ENCODE measurements around the gene KRT12. TPM values are rescaled to one million over a fixed set of nuclear protein-coding genes. Genes with fewer than 3 reads are reported as not detected.

KRT12 gene
- total RNA-seq, 1 donor: not detected

GRCh38 chr17:40825599-40825998 lies 41.4 kb downstream of the KRT12 start:
- TF ChIP-seq CTCF (IDR thresholded peaks at IDR 0.05; ENCODE audit: insufficient read depth, low read length): no peak
- H3K4me3 ChIP-seq (ENCODE audit: low read depth, low read length): no peak overlapping the region
- no peak for DNase-seq (ENCODE audit: low read depth)

GRCh38 chr17:40824015-40824832 lies 42.8 kb downstream of the KRT12 start:
- no peak for DNase-seq (ENCODE audit: low read depth)
- TF ChIP-seq CTCF (IDR thresholded peaks at IDR 0.05; ENCODE audit: insufficient read depth, low read length): no peak
- no peak overlapping the region for H3K4me3 ChIP-seq (ENCODE audit: low read depth, low read length)

DNA sequence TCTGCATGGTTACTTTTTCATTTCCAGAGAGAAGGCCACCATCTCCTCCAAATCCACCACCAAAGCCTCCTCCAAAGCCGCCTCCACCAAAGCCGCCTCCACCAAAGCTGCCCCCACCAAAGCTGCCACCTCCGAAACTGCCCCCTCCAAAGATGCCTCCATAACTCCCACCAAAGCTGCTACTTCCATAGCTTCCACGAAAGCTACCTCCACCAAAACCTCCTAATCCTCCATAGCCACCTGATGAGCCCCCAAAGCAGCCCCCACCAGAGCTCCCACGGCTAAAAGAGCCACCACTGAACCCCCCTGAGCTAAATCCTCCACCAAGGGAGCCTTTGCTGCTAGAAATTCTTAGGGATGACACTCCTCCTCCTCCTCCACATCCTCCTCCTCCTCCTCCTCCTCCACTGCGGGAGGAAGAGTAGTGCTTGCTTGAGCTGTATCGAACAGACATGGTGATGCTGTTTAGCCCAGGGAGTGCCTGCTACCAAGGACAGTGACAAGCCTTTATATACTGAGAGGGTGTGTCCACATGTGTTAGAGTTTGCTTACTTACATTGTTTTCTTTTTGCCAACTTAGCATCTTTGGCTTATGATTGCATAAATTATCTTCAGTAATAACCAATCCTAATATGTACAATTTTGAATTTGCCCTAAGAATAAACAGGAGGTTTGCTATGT lies 44.8 kb downstream of the KRT12 start, which contains the start of gene KRT10:
Gene KRT10 (minus strand): TSS at position 483 of the 681 bp plus-strand sequence. CDS start 29 bp downstream, at position 454.
- no peak for DNase-seq (ENCODE audit: low read depth)
- H3K4me3 ChIP-seq (ENCODE audit: low read depth, low read length): no peak within 1 kb of the TSS
- no peak for TF ChIP-seq CTCF (IDR thresholded peaks at IDR 0.05; ENCODE audit: insufficient read depth, low read length)

DNA sequence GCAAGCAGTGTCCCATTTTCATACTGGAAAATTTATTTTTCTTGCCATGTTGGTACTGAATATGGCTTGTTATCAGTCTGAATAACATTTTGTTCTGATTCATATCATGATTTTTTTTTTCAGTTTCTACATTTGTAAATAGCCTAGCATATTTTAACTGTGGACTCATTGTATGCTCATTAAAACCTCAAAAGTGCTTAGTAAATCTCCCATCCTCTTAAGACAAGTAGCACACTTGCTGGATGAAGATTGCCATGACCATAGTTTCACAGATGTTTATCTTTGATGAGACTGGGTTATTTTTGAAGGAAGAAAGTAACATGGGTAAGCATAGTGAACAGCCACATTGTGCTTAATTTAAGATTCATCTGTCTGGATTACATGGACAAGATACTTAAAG lies 45.5 kb downstream of the KRT12 start:
- DNase-seq (ENCODE audit: low read depth): no peak
- no peak overlapping the region for H3K4me3 ChIP-seq (ENCODE audit: low read depth, low read length)
- no peak for TF ChIP-seq CTCF (IDR thresholded peaks at IDR 0.05; ENCODE audit: insufficient read depth, low read length)

- H3K4me3 ChIP-seq (ENCODE audit: low read depth, low read length): no peak overlapping the region
- DNase-seq (ENCODE audit: low read depth): no peak
- no peak for TF ChIP-seq CTCF (IDR thresholded peaks at IDR 0.05; ENCODE audit: insufficient read depth, low read length)
Observed at GRCh38 chr17:40820228-40820838, 46.7 kb downstream of the KRT12 start.

GRCh38 chr17:40819528-40820125 lies 47.4 kb downstream of the KRT12 start:
- peak; percentile 37 for DNase-seq (ENCODE audit: low read depth)
- peak overlapping the region; percentile 75 for H3K4me3 ChIP-seq (ENCODE audit: low read depth, low read length)
- no peak for TF ChIP-seq CTCF (IDR thresholded peaks at IDR 0.05; ENCODE audit: insufficient read depth, low read length)
